ENCODE data around the gene ORMDL3. TPM values are rescaled to one million over a fixed set of nuclear protein-coding genes. Genes with fewer than 3 reads are reported as not detected.
"Not testable (repeated sequence)": the region's sequence is repeated elsewhere in the genome, so short reads cannot be mapped to it uniquely, and the experiment has no call there.

Gene ORMDL3
- total RNA-seq, 1 experiment from 2014 or later, result 24.0 TPM

- DNase-seq (ENCODE audit: low spot score), result no peak
Observed at GRCh38 chr17:39924691-39925055, 2.7 kb downstream of the ORMDL3 start.

- no peak for DNase-seq (ENCODE audit: low spot score)
Observed at GRCh38 chr17:39923836-39924690, 3.3 kb downstream of the ORMDL3 start.

- DNase-seq (ENCODE audit: low spot score), result no peak
Observed at GRCh38 chr17:39923230-39923629, 4.2 kb downstream of the ORMDL3 start.

- no peak for DNase-seq (ENCODE audit: low spot score)
Observed at GRCh38 chr17:39922006-39922405, 5.4 kb downstream of the ORMDL3 start.

- DNase-seq (ENCODE audit: low spot score), result no peak
Observed at GRCh38 chr17:39921323-39921722, 6.1 kb downstream of the ORMDL3 start.

GRCh38 chr17:39920218-39921210 is 6.9 kb downstream of the ORMDL3 start:
- no peak for DNase-seq (ENCODE audit: low spot score)

GRCh38 chr17:39919087-39919683 is 8.2 kb downstream of the ORMDL3 start:
- DNase-seq (ENCODE audit: low spot score), result no peak

GRCh38 chr17:39916918-39917317 is 10.5 kb downstream of the ORMDL3 start:
- no peak for DNase-seq (ENCODE audit: low spot score)

GRCh38 chr17:39915559-39915958 is 11.8 kb downstream of the ORMDL3 start:
- DNase-seq (ENCODE audit: low spot score), result no peak

- DNase-seq (ENCODE audit: low spot score), result no peak
Observed at GRCh38 chr17:39913989-39914388, 13.4 kb downstream of the ORMDL3 start.

GRCh38 chr17:39908789-39909352 is 18.5 kb downstream of the ORMDL3 start:
- DNase-seq (ENCODE audit: low spot score), result no peak

GRCh38 chr17:39904990-39905288 is 22.5 kb downstream of the ORMDL3 start:
- no peak for DNase-seq (ENCODE audit: low spot score)

- no peak for DNase-seq (ENCODE audit: low spot score)
Observed at GRCh38 chr17:39903158-39903884, 24.1 kb downstream of the ORMDL3 start.

- DNase-seq (ENCODE audit: low spot score), result not testable (repeated sequence)
Observed at GRCh38 chr17:39902027-39902426, 25.4 kb downstream of the ORMDL3 start.

- DNase-seq (ENCODE audit: low spot score), result no peak
Observed at GRCh38 chr17:39899215-39899614, 28.2 kb downstream of the ORMDL3 start.

GRCh38 chr17:39898088-39898487 is 29.3 kb downstream of the ORMDL3 start:
- DNase-seq (ENCODE audit: low spot score), result no peak

GRCh38 chr17:39894681-39895376 is 32.6 kb downstream of the ORMDL3 start:
- DNase-seq (ENCODE audit: low spot score), result no peak

GRCh38 chr17:39889200-39889599 is 38.2 kb downstream of the ORMDL3 start:
- DNase-seq (ENCODE audit: low spot score), result no peak

- DNase-seq (ENCODE audit: low spot score), result no peak
Observed at GRCh38 chr17:39887078-39887477, 40.3 kb downstream of the ORMDL3 start.

- DNase-seq (ENCODE audit: low spot score), result not testable (repeated sequence)
Observed at GRCh38 chr17:39886102-39886501, 41.3 kb downstream of the ORMDL3 start.

GRCh38 chr17:39872751-39873150 is 54.6 kb downstream of the ORMDL3 start:
- DNase-seq (ENCODE audit: low spot score), result no peak
